Peyer's patch (tissue), 4 donors: Measurements from ENCODE around the gene KIRREL1.

ENCODE experiments used
- CTCF ChIP-seq, 6 experiments: fragments of 450-650 bp in 4 of 6; fragments of 200-600 bp in 2 of 6; sonication (generic) in 1 of 6; IDR thresholded peaks; one replicate each; pipeline ENCODE4 v1.5.1; 2017 to 2019; ENCODE audit warnings: antibody characterized with exemption in 6 of 6, mild to moderate bottlenecking in 3 of 6, moderate library complexity in 1 of 6
- POLR2A ChIP-seq, 2 donors: fragments of 450-650 bp; IDR thresholded peaks; one replicate each; pipeline ENCODE4 v1.5.1; 2017; ENCODE audit warnings: antibody characterized with exemption in 2 of 2, mild to moderate bottlenecking in 2 of 2, moderate library complexity in 2 of 2

- TF ChIP-seq POLR2A (IDR thresholded peaks at IDR 0.05): no peak
- no peak for TF ChIP-seq CTCF (IDR thresholded peaks at IDR 0.05)
Measured at GRCh38 chr1:157968946-157969345, 24.5 kb upstream of the KIRREL1 start.
